Forelimb muscle (tissue), 1 donor: ENCODE measurements around the gene DCUN1D2. TPM values are rescaled to one million over a fixed set of nuclear protein-coding genes. Genes with fewer than 3 reads are reported as not detected.

Source experiments
- DNase-seq: peaks from one replicate; pipeline ENCODE4 v3.0.0-alpha.2; 2013; ENCODE audit warnings: low read depth
- polyA plus RNA-seq: library from polyadenylated mRNA; unstranded; fragments of 120-200 nt; gene quantifications from one replicate; pipeline ENCODE4 v1.2.1, GENCODE V29; 2013; ENCODE audit not compliant: insufficient read length

The DCUN1D2 gene
- polyA plus RNA-seq, 1 donor, result 19.5 TPM

GRCh38 chr13:113422807-113423519 is 67.5 kb downstream of the DCUN1D2 start:
- no peak for DNase-seq

DNA sequence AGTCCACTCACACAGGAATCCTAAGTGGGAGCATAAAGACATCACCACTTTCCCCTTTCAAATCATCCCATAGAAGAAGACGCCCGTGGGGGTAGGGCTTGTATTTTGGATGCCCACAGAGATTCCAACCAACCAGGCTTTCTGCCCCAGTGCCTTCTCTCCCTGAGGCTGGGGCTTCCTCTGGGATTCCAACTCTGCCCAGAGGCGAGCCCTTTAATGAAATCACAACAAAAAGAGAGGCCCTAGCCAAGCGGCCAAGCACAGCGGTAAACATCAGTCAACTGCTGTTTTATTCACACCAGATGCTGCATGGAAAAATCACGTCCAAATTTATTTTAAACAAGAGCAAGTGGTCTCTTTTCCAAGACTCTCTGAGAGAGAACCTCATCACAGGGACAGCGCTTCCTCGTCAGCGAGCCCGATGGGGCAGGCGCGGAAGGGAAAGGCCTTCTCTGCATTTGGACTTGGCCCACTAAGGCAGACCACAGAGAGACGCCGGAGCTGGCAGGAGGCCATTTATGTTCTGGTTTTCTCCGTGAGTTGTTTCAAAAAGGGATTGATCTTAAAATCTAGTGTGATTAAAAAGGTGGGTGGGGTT is 68.7 kb downstream of the DCUN1D2 start:
- DNase-seq, result peak; percentile 80

DNA sequence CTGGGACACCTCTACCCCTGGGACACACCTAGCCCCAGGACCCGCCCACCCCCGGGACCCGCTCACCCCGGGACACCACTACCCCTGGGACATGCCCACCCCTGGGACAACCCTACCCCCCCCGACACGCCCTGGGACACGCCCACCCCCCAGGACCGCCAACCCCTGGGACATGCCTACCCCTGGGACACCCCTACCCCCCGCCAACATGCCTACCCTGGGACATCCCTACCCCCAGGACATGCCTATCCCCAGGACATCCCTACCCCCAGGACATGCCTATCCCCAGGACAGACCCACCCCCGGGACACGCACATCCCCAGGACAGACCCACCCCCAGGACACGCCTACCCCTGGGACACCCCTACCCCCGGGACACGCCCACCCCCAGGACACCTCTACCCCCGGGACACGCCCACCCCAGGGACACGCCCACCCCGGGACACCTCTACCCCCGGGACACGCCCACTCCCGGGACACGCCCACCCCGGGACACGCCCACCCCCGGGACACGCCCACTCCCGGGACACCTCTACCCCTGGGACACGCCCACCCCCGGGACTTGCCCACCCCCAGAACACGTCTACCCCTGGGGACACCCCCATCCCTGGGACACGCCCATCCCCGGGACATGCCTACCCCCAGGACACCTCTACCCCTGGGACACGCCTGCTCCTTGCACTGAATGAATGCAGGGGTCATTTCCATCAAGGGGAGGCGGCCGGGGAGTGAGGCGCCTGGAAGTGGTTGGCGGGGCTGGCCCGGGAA is 69.5 kb downstream of the DCUN1D2 start:
- no peak for DNase-seq

DNA sequence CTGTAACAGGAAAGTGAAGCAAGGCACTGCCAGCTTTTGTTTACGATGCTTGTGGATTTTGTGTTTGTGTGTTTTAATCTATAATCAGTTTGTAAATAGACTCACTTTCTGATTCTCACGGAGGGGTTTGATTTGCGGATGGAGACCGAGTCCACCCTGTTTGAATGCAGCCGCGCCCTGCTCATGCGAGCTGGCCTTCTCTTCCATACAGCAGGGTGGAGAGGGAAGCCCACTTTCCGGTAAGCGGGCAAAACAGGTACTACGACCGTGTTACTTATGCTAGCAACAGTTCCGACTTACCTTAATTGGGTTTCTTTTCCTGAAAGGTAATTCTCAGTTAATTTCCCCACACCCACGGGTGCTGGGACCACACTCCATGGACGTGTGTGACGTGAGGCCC is 70.3 kb downstream of the DCUN1D2 start:
- DNase-seq, result no peak

DNA sequence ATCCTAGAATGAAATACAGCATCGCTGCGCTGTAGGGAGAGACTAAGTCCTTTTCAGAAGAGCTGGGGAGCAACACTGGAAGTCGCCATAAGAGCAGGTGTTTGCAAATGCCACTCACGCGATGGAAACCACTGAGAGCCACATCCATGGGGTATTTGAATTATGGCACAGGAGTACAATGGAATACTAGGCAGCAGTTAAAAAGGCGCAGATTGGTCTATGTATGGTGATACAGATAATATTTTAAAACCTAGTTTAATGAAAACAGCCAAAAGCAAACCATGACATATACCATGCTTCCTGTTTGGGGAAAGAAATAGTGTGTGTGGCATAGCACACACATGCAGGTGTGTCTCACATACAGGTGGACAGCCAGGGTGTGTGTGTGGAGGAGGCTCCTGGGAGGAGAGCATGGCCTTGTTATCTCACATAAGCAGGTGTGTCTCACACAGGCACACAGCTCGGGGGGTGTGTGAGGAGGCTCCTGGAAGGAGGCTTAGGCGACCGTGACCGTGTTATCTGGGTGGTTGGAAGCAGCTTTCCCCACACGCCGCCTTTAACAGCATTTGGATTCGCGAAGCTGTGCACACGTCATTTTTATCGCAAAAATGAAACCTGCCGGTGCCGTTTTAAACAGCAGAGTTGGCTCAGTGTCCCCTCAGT is 70.8 kb downstream of the DCUN1D2 start:
- no peak for DNase-seq

DNA sequence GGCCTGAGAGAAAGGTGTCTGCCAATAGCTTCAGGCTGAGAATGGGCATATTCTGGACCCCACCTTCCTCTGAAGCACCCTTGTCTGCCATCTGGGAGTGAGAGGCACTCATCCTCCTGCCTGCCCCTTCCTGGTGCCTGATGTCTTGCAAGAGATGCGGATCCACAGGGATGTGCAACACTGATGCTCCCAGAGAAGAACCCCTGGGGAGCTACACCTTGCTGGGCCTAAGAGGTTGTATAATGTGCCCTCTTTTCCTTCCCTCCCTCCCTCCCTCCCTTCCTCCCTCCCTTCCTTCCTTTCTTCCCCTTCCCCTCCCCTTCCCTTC is 71.8 kb downstream of the DCUN1D2 start:
- DNase-seq, result no peak

- DNase-seq, result no peak
Measured at GRCh38 chr13:113417836-113418721, 72.4 kb downstream of the DCUN1D2 start.

GRCh38 chr13:113417008-113417751 is 73.3 kb downstream of the DCUN1D2 start:
- DNase-seq, result no peak

- no peak for DNase-seq
Measured at GRCh38 chr13:113415825-113416224, 74.7 kb downstream of the DCUN1D2 start.

GRCh38 chr13:113415032-113415431 is 75.5 kb downstream of the DCUN1D2 start:
- DNase-seq, result no peak

GRCh38 chr13:113414335-113414734 is 76.2 kb downstream of the DCUN1D2 start:
- DNase-seq, result no peak

DNA sequence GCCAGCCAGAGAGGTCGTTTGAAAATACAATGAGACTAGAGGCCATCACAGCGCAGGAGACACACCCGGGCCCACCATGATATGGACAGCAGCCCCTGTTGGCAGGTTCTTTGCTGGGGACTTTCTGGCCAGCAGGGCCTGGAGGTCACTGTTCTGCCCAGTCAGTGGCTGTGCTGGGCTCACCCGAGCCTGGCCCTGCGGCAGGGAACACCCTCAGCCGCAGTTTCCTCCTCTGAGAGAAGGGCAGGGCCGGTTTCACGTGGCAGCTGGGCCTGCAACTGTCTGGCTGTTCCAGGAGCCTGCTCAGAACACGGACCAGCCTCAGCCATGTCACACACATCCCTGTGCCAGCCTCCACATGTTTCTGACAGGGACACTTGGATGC is 76.6 kb downstream of the DCUN1D2 start:
- no peak for DNase-seq

DNA sequence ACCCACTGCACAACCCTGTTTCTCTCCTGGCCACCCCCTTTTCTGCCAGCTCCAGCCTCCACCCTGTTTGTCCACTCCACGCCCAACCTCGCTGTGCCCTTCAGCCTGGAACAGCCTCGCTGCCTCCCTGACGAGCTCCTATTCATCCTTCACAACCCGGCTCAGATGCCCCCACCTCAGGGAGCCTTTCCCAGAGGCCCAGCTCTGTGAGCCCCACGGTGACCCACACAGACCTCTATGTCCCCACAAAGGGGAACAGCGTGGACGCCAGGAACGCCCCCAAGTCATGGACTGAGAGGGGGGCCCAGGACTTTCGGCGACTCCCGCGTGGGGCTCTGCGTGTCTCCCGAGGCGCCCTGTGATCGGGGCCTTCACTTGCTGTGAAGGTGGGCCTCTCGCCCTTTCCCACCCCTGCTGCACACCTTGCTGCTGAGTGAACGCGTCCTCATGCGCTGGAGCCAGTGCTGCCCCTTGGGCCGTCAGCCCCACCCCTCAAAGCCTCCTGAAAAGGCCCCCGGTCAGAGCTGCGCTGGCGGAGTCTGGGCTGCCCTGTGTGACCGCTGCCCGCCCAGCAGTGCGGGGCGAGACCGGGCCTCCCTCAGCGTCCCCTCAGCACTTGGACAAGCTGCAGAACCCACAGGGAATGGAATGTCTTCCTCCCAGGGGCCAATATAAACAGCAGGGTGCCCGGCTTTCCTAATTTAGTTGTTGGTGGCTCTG is 77.2 kb downstream of the DCUN1D2 start:
- DNase-seq, result no peak

DNA sequence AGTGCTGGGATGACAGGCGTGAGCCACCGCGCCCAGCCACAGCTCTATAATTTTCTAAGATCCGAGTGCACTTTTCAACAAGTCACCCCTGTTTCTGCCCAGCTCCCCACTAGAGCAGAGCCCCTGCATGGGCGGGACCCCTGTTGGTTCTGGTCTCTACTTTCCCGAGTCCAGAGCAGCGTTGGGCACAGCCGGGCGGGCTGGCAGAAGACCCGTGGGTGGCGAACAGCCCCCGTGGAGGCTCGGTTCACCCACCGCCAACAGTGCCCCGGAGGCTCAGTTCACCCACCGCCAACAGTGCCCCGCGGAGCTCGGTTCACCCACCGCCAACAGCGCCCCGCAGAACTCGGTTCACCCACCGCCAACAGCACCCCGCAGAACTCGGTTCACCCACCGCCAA is 78.1 kb downstream of the DCUN1D2 start:
- no peak for DNase-seq

GRCh38 chr13:113411216-113412023 is 79.1 kb downstream of the DCUN1D2 start:
- DNase-seq, result no peak

GRCh38 chr13:113410472-113411201 is 79.9 kb downstream of the DCUN1D2 start:
- DNase-seq, result no peak

DNA sequence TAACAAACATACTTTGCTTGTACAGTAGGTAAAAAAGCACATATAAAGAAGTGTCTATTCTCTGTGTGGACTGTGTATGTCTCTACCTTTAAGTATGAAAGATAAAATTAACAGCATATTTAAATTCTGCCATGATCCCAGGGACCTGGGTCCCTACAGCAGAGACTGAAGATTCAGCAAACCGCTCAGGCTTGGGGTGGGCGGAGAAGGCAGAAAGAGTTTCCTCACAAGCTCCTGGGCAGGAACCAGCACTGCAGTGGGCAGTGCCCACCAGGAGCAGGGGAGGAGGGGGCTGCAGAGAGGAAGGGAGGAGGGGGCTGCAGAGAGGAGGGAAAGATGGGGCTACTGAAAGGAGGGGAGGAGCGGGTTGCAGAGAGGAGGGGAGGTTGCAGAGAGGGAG is 81.9 kb downstream of the DCUN1D2 start:
- DNase-seq, result no peak

DNA sequence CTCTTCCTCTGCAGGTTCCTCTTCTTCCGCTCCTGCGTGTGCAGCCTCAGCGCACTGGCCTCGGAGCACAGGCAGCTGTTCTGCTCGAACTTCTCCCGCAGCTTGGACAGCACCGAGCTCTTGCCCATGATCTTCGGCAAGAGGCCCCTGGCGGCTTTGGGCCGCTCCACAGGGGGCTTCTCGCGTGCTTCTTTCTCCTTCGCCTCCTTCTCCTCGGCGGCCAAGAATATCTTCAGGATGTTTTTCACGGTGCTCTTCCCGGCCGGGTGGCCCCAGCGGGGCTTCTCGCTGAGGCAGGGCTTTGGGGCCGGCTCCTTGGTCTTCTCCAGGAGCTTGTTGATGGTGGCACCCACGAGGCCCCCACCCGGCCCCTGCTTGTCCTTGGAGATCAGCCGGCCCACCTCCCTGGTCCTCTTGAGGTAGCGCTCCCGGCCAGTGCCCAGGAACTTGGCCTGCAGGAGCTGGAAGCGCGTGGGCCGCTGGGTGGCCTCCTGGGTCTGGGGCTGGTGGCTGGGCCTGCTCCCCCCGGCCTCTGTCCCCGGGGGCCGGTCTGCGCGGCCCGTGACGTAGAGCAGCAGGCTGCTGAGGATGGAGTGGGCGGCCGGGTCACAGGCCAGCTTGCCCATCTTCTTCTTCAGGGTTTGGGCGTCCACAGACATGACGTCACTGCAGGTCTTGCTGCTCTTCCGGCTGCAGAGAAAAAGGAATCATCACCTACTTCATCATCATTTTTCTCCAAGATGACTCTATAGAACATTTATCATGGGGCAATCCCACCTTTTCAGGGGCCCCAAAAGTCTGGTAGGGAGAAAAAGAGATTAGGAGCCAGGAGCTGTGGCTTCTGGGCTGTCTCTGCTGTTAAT is 82.7 kb downstream of the DCUN1D2 start:
- DNase-seq, result no peak
